K562 (cell line): ENCODE data around the gene GIPC3. TPM values are rescaled to one million over a fixed set of nuclear protein-coding genes. Genes with fewer than 3 reads are reported as not detected.
A peak's percentile ranks its signal among the peaks of the same experiment; 100 is the strongest.

Source experiments
- AFF4 ChIP-seq: sonication (generic); formaldehyde crosslinking; IDR thresholded peaks from 2 replicates; pipeline ENCODE4 v1.8.0; 2023; ENCODE audit warnings: mild to moderate bottlenecking, missing genetic modification reagents
- ETV1 ChIP-seq: fragments of 450-650 bp; conservative IDR thresholded peaks from 2 replicates; pipeline ENCODE4 v1.6.1; 2016; ENCODE audit warnings: missing genetic modification characterization, control low read depth, low read depth, missing compliant biosample characterization
- KDM5B ChIP-seq: fragments of 200-600 bp; sonication (generic); IDR thresholded peaks from 2 replicates; pipeline ENCODE4 v1.6.1; 2012; ENCODE audit warnings: low read depth, mild to moderate bottlenecking, moderate library complexity, low read length, control low read depth, inconsistent platforms; ENCODE audit not compliant: insufficient replicate concordance
- MAX ChIP-seq: sonication (generic); formaldehyde crosslinking; IDR thresholded peaks from 2 replicates; pipeline ENCODE4 v1.9.0; 2022; ENCODE audit warnings: mild to moderate bottlenecking, missing genetic modification reagents
- MAZ ChIP-seq, 2 experiments: fragments of 450-650 bp in 1 of 2; sonication (generic) in 1 of 2; formaldehyde crosslinking; IDR thresholded peaks in 1 of 2; conservative IDR thresholded peaks in 1 of 2; 2 replicates each; pipeline versions ENCODE4 v1.4.0 to v1.5.0; 2020; ENCODE audit warnings: mild to moderate bottlenecking in 1 of 2, missing genetic modification reagents in 1 of 2
- NR2F6 ChIP-seq: fragments of 450-650 bp; formaldehyde crosslinking; IDR thresholded peaks from 2 replicates; pipeline ENCODE4 v1.4.0; 2020; ENCODE audit warnings: mild to moderate bottlenecking
- RBM39 ChIP-seq: fragments of 200-400 bp; formaldehyde crosslinking; optimal IDR thresholded peaks from 2 replicates; pipeline ENCODE3; 2018; ENCODE audit warnings: low read depth, low read length
- RFX1 ChIP-seq: fragments of 450-650 bp; IDR thresholded peaks from 2 replicates; pipeline ENCODE4 v1.6.1; 2016; ENCODE audit warnings: mild to moderate bottlenecking, moderate library complexity
- RNF2 ChIP-seq: sonication (generic); IDR thresholded peaks from 2 replicates; pipeline ENCODE4 v1.6.1; 2016
- SFPQ ChIP-seq: fragments of 200-400 bp; formaldehyde crosslinking; IDR thresholded peaks from 2 replicates; pipeline ENCODE4 v1.6.1; 2017; ENCODE audit warnings: mild to moderate bottlenecking, low read depth, low read length, moderate library complexity
- ZC3H4 ChIP-seq: sonication (generic); formaldehyde crosslinking; IDR thresholded peaks from 2 replicates; pipeline ENCODE4 v1.9.0; 2021; ENCODE audit warnings: missing genetic modification reagents, borderline replicate concordance
- ZNF140 ChIP-seq: fragments of 250-450 bp; sonication (Bioruptor Pico); IDR thresholded peaks from 2 replicates; pipeline ENCODE4 v1.8.0; 2021; ENCODE audit warnings: moderate library complexity, mild to moderate bottlenecking, inconsistent platforms
- ZNF324 ChIP-seq: fragments of 250-450 bp; sonication (Bioruptor Pico); IDR thresholded peaks from 2 replicates; pipeline ENCODE4 v1.4.0; 2020; ENCODE audit warnings: mild to moderate bottlenecking
- ZNF431 ChIP-seq: sonication (generic); formaldehyde crosslinking; IDR thresholded peaks from 2 replicates; pipeline ENCODE4 v1.8.0; 2022; ENCODE audit warnings: mild to moderate bottlenecking, missing genetic modification reagents
- ZNF79 ChIP-seq: fragments of 250-450 bp; sonication (Bioruptor Pico); IDR thresholded peaks from 2 replicates; pipeline ENCODE4 v1.4.0; 2020; ENCODE audit warnings: low read depth, mild to moderate bottlenecking, moderate library complexity
- polyA plus RNA-seq, 8 experiments: library from polyadenylated mRNA; depleted of rRNA in 4 of 8; stranded (reverse) in 5 of 8; unstranded in 3 of 8; fragments of >200 nt; fragmentation: Nextera tagmentation in 2 of 8; fragmentation: Illumina TruSeq in 1 of 8; extraction: Ambion mirVana in 2 of 8; extraction: Trizol in 1 of 8; gene quantifications; 2 replicates each; pipeline versions ENCODE4 v1.2.1 to v1.2.3, GENCODE V29; 2011 to 2014; ENCODE audit warnings: inconsistent platforms in 1 of 8, missing spikeins in 1 of 8
- total RNA-seq, 7 experiments: library from RNA; depleted of rRNA in 6 of 7; stranded (reverse); fragments of >200 nt in 6 of 7; fragmentation: Illumina TruSeq in 2 of 7; extraction: Trizol in 2 of 7; gene quantifications; 2 replicates each; pipeline versions ENCODE4 v1.2.1 to v1.2.3, GENCODE V29; 2011 to 2021; ENCODE audit warnings: low replicate concordance in 1 of 7
- TF ChIP-seq, protein P1 (sequence below): fragments of 450-650 bp; IDR thresholded peaks from 2 replicates; pipeline ENCODE4 v1.6.1; 2016; ENCODE audit warnings: borderline replicate concordance
- TF ChIP-seq, protein P2 (sequence below): IDR thresholded peaks from 2 replicates; pipeline ENCODE4 v1.6.1; 2012; ENCODE audit warnings: low read depth, low read length, improper control_type of control experiment, borderline replicate concordance

GIPC3 gene
- total and polyA plus RNA-seq, 9 of the 15 experiments (the other 6 are each of a cell fraction or from before 2014, with no cell fraction given): 0.03 to 3.6 (median 1.5) TPM; not detected in 1

GRCh38 chr19:3573162-3573857, 12.0 kb upstream of the GIPC3 start (continued):
- TF ChIP-seq AFF4 (CRISPR knock-in tag) (no peak), ZNF431 (CRISPR knock-in tag) (peak; percentile 36; the same call in 1 of the 2 replicates), RFX1 (no peak), RBM39 (no peak), MAX (0 out of 2 replicates have a peak, but pooled peaks have one; percentile 28), ZNF324 (CRISPR knock-in tag) (no peak), MAZ (CRISPR knock-in tag; conservative IDR thresholded peaks at IDR 0.05 in 1 of 2, IDR thresholded peaks at IDR 0.05 in 1 of 2) (no peak; a peak in 2 of 4 replicates), ZNF140 (CRISPR knock-in tag) (no peak), NR2F6 (CRISPR knock-in tag) (no peak), ETV1 (tag) (no peak), ZNF79 (no peak), RNF2 (no peak), SFPQ (no peak), ZC3H4 (CRISPR knock-in tag) (0 out of 2 replicates have a peak, but pooled peaks have one; percentile 31), KDM5B (no peak)
- TF ChIP-seq, protein P1, sequence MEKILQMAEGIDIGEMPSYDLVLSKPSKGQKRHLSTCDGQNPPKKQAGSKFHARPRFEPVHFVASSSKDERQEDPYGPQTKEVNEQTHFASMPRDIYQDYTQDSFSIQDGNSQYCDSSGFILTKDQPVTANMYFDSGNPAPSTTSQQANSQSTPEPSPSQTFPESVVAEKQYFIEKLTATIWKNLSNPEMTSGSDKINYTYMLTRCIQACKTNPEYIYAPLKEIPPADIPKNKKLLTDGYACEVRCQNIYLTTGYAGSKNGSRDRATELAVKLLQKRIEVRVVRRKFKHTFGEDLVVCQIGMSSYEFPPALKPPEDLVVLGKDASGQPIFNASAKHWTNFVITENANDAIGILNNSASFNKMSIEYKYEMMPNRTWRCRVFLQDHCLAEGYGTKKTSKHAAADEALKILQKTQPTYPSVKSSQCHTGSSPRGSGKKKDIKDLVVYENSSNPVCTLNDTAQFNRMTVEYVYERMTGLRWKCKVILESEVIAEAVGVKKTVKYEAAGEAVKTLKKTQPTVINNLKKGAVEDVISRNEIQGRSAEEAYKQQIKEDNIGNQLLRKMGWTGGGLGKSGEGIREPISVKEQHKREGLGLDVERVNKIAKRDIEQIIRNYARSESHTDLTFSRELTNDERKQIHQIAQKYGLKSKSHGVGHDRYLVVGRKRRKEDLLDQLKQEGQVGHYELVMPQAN: 0 out of 2 replicates have a peak, but pooled peaks have one; percentile 50
- TF ChIP-seq, protein P2, sequence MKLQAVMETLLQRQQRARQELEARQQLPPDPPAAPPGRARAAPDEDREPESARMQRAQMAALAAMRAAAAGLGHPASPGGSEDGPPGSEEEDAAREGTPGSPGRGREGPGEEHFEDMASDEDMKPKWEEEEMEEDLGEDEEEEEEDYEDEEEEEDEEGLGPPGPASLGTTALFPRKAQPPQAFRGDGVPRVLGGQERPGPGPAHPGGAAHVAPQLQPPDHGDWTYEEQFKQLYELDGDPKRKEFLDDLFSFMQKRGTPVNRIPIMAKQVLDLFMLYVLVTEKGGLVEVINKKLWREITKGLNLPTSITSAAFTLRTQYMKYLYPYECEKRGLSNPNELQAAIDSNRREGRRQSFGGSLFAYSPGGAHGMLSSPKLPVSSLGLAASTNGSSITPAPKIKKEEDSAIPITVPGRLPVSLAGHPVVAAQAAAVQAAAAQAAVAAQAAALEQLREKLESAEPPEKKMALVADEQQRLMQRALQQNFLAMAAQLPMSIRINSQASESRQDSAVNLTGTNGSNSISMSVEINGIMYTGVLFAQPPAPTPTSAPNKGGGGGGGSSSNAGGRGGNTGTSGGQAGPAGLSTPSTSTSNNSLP: no peak
